Measurements from ENCODE around the gene UNKL. TPM values are rescaled to one million over a fixed set of nuclear protein-coding genes. Genes with fewer than 3 reads are reported as not detected.

UNKL gene
- total RNA-seq, 1 donor from 2014 or later, result 14.1 TPM

DNA sequence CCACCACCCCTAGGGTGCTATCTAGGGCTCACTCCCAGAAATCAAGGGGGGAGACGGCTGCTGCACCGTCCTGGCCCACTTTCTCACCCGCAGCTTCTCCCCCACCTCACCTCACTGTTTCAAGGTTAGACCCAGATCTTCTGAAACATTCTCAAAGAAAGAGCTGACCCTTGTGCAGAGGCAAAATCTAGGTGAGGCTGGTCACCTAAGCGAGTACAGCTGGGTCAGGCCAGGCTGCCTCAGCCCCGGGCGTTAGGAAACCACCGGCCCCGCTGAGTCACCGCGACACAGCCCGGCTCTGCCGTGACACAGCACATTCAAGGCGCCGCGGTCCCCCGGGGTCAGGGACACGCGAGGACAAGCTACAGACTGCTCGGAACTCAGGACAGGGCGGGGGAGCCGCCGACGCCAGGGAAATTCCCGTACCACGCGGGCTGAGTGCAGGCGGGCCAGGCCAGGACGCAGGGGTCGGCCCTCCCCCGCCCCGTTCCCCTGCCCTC is 35.6 kb downstream of the UNKL start:
- peak; percentile 86 for DNase-seq (ENCODE audit: low spot score)
- ATAC-seq, result peak; percentile 82

DNA sequence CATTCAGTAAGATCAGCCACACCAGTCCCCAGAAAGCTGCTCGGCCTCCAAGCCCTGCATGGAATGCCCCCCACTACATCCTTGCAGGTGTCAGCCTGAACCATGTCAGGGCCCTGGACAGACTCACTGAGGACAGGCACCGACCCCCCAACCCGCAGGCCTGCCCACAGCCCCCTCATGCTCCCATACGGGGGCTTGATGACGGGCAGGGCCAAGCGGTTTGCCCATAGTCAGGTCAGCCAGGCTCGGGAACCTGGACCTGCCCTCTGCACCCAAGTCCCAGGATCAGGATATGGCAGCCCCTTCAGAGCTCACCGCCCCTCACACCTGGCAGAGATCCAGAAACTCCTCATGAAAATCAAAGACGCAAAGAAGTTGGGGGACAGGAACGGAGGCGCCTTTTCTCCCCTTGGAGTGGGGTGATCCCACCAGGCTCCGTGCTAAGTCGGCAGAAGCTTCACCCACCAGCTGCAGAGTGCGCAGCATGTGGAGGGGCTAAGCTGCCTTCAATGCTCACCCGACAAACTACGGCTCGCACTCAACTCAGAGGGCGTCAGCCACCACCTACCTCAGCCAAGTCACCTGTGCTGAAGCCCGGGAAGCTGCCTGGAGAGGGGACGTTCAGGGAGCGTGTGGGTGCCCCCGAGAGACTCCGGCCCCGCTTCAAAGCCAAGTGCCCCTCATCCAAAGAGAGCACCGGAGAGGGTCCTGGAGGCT is 36.3 kb downstream of the UNKL start:
- DNase-seq (ENCODE audit: low spot score), result no peak
- no peak for ATAC-seq

DNA sequence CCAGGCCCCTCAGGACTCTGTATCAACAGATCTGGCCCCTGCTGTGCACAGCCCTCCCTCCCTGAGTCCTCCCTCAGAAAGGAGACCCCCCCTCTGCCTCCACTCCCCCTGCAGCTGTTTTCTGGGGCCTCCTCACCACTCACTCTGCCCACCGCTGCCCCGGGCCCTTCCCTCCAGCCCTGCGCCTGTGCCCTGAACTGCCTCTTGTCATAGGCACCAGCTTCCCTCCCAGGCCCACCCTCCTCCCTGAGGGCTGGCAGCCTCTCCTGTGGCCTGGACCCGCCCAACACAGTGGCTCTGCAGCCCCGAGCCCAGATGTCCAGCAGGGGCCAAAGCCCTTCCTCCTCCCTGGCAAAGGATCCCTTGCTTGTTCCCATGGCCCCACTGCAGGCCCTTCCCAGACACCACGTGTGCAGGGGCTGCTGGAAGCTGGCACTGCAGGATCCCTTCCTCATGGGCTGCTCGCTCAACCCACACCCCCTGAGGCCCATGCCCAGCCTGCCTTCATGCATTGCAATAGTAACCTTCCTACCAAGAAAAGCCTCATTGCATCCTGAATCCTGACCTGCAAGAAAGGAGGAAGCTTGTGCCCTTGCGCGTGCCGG is 37.0 kb downstream of the UNKL start:
- DNase-seq (ENCODE audit: low spot score) (no peak), ATAC-seq (no peak)

DNA sequence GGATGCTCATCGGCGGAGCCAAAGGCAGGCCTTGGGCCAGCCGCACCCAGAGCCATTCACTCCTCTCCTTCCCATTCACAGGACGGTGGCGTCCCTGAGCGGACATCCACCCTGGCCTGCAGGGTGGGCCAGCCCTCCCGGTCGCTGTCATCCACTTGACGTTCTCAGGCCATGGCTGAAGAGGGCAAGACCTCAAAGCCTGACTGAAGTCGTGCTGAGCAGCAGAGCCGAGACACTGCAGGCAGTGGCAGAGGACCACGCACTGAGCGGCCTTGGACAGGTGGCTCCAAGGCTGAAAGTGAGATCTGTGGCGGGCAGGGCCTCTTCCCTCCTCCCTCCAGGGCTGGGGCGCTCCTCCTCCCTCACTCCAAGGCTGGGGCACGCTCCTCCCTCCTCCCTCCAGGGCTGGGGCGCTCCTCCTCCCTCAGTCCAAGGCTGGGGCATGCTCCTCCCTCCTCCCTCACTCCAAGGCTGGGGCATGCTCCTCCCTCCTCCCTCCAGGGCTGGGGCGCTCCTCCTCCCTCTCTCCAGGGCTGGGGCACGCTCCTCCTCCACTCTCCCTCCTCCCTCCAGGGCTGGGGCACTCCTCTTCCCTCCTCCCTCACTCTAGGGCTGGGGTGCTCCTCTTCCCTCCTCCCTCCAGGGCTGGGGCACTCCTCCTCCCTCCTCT is 38.6 kb downstream of the UNKL start:
- DNase-seq (ENCODE audit: low spot score) (no peak), ATAC-seq (no peak)

DNA sequence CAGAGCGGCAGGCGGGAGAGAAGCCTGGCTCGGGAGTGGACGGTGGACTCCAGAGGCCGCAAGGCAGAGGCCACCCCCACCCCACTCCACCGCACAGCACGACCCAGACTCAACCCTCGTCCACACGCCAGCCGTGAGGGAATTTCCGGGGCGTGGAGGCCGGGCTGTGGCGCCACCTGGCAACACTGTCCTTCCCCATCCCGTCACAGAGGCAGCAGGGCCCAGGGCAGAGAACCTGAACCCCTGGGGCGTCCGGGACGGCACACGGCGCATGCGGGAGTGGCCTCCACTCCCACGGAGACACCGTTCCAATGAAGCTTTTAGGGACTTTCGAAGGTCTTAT is 39.2 kb downstream of the UNKL start:
- no peak for ATAC-seq
- no peak for DNase-seq (ENCODE audit: low spot score)

DNA sequence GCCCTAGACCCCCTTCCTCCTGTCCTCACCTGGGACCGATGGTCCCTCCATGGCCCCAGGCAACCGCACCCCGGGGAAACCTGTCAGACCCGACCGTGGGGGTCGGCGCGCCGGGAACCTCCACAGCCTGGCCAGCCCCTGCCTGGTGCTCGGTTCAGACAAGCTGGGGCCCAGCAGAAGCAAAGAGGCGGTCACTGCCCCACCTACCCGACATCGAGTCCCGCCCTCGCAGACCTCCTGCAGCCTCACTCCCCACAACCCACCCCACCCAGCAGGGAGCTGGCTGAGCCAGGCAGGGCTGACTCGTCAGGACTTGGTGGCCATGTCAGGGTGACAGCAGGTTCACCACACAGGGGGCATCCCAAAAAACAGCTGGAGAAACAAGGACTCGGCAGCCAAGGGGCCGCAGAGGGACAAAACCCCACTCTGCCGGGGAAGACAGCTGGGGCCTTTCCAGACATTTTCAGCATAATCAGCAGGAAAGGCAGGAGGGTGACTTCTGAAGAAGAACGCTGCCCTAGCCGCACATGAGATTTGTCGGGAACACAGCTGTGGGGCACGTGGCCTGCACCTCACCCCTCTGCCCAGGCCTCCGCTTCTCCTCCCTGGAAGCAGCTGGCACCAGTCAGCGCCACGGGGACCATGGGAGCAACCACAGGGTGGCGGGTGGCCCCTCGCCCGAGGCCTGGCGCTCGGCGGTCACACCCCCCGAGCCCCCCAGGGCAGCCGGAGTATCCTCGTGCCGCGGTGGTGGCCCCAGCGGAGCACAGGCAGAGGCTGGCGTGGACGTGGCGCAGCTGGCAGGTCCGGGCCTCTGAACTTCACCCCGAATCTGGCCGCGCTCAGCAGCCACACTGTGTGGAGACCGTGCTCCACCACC is 39.8 kb downstream of the UNKL start:
- DNase-seq (ENCODE audit: low spot score) (no peak), ATAC-seq (no peak)

DNA sequence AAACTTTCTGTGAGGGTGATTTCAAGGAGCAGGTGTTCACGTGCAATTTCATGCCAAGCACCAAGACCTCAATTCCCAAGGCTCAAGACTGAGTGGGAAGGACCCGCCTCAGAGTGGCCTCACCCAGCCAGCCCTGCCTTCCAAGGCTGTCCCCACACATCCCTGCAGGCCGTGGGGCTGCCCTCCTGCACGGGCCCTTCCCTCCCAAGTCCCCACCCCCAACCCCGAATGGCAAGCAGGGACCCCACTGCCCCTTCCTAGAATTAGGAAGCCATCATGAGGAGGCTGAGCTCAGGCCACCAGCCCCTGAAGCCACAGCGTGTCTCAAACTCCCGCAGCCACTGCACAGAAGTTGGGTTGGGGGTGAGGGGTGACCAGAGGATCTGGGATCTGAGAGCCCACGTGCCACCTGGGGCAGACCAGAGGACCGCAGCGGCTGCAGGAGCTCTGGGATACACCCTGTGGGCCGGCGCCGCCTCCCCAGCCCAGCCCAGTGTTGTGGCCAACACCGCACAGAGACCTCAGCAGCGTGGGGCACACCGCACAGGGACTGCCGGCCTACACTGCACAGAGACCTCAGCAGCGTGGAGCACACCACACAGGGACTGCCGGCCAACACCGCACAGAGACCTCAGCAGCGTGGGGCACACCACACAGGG is 42.1 kb downstream of the UNKL start:
- DNase-seq (ENCODE audit: low spot score) (no peak), ATAC-seq (no peak)

DNA sequence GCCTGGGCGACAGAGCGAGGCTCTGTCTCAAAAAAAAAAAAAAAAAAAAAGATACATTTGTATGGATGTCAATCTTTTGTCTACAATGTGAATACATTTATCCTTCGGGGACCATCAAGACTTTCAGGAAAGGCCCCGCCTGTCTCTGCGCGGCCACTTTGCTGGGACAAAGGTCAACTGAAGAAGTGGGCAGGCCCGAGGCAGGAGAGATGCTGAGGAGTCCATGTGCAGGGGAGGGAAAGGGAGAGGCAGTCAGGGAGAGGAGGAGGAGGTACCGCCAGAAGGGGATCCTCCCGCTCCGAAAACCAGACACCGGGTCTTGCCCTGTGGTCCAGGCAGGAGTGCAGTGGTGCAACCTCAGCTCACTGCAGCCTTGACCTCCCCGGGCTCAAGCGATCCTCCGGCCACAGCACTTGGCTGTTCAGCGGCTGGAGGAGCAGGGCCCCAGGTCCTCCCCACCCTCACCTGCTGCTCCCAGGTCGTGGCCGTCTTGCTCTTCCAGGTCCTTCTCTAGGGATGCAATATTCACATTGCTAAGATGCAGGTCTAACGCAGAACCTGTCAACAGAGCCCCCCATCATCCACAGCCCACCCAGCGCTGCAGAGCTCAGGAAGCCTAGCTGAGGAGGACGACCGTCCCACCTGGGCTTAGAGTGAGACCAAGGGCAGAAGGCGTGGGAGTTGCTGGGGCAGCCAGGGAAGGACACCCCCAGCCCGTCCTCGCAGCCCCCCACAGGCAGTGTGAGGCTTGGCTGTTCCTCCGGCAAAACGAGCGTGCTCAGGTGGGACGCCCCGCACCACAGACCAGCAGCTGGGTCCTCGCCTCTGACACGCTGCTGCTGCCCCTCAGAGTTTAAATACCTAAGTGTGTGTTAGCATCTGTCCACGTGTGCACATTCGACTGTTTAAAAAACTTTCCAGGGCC is 43.2 kb downstream of the UNKL start:
- no peak for ATAC-seq
- DNase-seq (ENCODE audit: low spot score), result no peak

DNA sequence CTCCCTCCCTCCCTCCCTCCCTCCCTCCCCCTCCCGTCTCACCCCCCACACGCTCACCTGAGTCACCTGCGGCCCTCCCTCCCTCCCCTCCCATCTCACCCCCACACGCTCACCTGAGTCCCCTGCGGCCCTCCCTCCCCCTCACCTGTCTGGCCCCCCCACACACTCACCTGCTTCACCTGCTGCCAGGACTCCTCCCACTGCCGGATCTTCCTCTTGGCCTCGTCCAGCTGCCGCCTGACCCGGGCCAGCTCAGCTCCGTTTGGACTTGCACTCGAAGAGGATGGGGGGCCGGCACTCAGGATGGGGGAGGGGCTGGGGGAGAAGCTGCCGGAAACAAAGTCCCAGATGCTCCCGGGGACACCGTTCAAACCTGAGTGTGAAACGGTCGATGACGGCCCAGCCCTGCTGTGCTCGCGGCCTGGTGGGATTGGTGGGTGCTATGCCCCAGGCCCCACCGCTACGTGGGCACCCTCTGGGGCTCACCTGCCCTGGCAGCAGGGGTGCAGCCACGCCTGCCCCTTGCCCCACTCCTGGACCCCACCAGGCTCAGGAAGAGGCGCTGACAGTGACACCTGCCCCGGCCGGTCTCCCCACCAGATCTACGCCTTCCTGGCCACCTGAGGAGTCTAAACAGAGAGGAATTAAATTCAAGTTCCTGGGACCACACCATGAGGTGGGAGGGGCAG is 46.9 kb downstream of the UNKL start:
- no peak for ATAC-seq
- no peak for DNase-seq (ENCODE audit: low spot score)

DNA sequence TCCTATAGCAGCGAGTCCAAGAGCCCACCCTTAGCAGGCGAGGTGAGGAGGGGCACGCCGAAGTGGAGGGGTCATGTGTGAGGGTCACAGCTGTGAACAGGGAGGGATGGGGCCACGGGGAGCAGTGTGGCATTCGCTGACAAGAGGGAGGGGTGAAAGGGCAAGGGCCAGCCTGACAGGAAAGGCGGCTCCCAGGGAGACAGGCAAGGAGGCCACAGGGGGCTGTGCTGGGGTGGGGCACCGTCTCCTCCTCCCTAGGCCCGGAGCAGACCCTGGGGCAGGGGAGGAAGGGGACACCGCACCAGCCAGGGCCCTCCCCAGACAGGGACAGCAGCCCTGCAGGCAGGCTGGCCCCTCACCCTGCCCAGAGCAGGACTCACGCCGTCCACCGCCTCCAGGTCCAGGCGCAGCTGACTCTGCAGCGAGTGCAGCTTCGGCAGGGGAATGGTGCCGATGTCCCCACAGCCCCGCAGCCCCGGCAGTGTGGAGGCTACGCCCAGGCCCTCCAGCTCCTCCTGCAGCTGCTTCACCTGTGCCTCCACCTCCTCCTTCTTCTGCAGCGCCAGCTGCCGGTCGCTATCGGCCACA is 47.7 kb downstream of the UNKL start:
- ATAC-seq (no peak), DNase-seq (ENCODE audit: low spot score) (no peak)

DNA sequence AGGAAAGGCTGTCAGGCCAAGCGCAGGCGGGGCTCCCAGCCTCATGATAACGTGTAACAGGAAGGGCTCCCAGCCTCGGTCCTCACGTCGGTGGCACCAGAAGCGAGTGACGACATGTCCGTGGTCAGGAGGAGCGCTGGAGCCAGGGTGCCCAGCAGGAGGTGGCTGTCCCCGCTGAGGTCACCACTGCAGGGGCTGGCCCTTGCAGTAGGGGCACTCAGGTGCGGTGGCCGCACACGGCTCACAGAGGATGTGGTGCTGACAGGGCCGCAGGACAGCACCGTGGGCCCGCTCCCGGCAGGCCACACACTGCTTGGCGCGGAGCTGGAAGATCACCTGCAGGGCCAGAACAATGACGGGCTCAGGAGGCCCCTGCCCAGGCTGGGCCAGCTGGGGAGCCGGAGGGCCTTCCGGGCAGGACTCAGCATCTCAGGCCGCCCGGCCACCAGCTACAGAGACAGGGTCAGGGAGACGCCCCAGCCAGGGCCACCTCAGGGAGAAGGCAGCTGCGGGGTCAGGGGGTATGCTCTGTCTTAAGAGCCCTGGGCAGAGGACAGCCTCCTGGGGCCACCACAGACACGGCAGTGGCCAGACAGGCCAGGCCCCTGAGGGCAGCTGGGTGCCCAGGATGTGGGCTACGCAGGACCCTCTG is 48.3 kb downstream of the UNKL start:
- DNase-seq (ENCODE audit: low spot score) (no peak), ATAC-seq (no peak)

DNA sequence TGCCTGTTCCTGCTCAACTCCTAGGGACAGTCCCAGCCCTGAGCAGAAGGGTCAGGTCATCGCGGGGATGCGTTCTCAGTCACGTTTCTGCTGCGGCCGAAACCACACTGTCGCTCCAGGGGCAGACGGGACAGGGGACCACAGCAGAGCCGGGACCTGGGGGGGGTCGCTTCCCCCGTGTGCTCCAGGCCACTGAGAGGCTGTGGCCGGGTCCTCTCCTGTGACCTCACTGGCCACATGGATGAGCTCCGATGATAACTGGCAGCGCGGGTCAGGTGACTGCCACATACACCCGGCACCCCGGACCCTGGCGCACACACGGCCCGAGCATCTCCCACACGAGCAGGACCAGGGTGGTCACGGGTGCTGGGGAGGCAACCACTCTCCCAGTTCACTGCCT is 50.0 kb downstream of the UNKL start:
- no peak for DNase-seq (ENCODE audit: low spot score)
- no peak for ATAC-seq

DNA sequence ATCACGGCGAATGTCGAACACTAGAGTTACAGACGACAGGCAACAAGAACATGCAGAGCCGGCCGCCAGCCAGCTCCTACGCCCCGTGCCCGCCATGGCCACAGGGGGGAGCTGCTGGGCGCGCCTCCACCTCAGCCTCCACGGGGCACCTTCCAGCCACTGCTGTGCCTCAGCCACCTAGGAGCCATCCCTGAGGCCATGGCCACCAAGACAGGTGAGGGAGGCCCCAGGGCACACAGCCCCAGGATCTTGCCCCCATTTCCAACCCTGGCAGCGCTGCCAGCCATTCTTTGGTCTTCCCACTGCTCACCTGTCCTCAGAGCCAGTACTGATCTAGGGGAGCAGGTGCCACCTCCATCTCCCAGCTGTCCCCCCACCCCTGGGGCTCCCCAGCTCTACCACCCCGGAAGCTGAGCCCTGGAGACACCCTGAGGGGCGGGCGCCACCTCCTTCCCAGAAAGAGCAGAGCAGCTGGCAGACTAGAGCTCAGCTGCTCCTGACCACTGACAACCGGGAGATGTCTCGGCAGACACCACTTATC is 50.9 kb downstream of the UNKL start:
- peak; percentile 94 for ATAC-seq

DNA sequence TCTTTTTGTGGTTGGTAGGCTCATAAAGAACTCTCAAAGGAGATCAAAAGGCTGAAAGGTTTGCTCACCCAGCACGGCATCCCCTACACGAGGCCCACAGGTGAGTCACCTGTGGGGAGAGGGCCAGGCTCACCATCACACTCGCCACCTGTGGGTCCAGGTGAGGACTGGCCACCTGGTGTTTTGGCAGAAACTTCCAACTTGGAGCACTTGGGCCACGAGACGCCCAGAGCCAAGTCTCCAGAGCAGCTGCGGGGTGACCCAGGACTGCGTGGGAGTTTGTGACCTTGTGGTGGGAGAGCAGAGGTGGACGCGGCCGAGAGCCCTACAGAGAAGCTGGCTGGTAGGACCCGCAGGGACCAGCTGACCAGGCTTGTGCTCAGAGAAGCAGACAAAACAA is 51.7 kb downstream of the UNKL start:
- ATAC-seq, result no peak
- DNase-seq (ENCODE audit: low spot score), result no peak

More for the DNA sequence above, 50.9 kb downstream of the UNKL start:
- DNase-seq (ENCODE audit: low spot score), result no peak

DNA sequence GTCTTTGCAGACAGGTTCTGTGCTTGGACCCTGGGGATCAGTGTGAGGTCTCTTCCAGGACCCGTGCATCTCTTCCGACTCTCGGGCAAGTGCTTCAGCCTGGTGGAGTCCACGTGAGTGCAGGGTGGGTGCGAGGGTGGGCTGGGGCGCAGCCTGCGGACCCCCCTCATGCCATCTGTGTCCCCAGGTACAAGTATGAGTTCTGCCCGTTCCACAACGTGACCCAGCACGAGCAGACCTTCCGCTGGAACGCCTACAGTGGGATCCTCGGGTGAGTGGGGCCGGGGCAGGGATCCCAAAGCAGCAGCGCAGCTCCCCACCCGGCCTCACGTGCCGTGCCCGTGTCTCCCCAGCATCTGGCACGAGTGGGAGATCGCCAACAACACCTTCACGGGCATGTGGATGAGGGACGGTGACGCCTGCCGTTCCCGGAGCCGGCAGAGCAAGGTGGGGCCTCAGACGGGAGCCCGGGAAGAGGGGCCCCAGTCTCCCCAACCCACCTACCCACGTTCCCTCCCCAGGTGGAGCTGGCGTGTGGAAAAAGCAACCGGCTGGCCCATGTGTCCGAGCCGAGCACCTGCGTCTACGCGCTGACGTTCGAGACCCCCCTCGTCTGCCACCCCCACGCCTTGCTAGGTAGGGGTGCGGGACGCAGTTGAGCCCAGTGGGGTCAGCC is 52.7 kb downstream of the UNKL start:
- DNase-seq (ENCODE audit: low spot score) (no peak), ATAC-seq (no peak)

DNA sequence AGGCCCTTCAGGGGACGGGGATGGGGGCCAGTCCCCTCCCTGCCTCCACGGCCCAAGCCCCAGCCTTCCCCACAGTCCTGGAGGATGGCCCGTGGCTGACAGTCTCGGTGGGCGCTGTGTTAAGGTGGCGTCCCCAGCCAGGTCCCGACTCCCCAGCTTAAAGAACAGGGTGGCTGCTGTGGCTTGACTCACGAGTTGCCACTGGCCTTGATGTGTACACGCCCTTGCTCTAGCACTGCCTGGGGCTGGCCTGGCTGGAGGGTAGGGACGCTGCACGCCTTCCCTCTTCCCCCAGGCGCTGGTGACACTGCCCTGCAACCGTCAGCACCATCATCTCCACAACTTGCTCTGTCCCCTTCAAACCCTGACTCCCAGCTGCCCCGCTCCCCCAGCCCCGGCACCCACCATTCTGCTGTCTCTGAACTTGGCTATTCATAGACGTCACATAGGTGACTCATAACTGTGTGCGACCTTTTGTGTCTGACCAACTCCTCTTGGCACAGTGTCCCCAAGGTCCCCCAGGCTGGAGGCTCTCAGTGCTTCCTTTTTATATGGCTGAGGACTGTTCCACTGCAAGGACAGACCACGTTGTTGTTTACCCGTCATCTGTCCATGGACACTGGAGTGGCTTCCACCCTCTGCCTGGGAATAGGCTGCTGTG is 56.5 kb downstream of the UNKL start:
- ATAC-seq (no peak), DNase-seq (ENCODE audit: low spot score) (no peak)

All from left lobe of liver (tissue), 2 donors.